Stomach smooth muscle (tissue), 2 donors: ENCODE measurements around the gene SNRPD3.
A peak's percentile ranks its signal among the peaks of the same experiment; 100 is the strongest.
"Not testable (repeated sequence)": the region's sequence is repeated elsewhere in the genome, so short reads cannot be mapped to it uniquely, and the experiment has no call there.

Experiments
- H3K27ac ChIP-seq: one replicate; pipeline ENCODE4 v1.7.0; 2013; ENCODE audit warnings: mild to moderate bottlenecking, low read length, inconsistent platforms
- H3K27me3 ChIP-seq, 2 donors: one replicate each; pipeline ENCODE4 v1.7.0; 2013; ENCODE audit warnings: low read length in 2 of 2; ENCODE audit not compliant: insufficient read depth in 2 of 2, control insufficient read depth in 1 of 2
- H3K36me3 ChIP-seq, 2 donors: one replicate each; pipeline ENCODE4 v1.7.0; 2013; ENCODE audit warnings: low read length in 2 of 2; ENCODE audit not compliant: control insufficient read depth in 2 of 2, insufficient read depth in 2 of 2
- H3K4me1 ChIP-seq: one replicate; pipeline ENCODE4 v1.7.0; 2013; ENCODE audit warnings: low read length; ENCODE audit not compliant: control insufficient read depth, insufficient read depth
- H3K4me3 ChIP-seq, 2 donors: one replicate each; pipeline ENCODE4 v1.7.0; 2013; ENCODE audit warnings: low read length in 2 of 2
- H3K9ac ChIP-seq, 2 donors: one replicate each; pipeline ENCODE4 v1.7.0; 2013; ENCODE audit warnings: low read length in 2 of 2, mild to moderate bottlenecking in 1 of 2
- H3K9me3 ChIP-seq, 2 donors: one replicate each; pipeline ENCODE4 v1.7.0; 2013; ENCODE audit warnings: low read length in 2 of 2; ENCODE audit not compliant: control insufficient read depth in 2 of 2
- donor health status: healthy.
- donor health status: Pancreatic carcinoma.

Gene SNRPD3

DNA sequence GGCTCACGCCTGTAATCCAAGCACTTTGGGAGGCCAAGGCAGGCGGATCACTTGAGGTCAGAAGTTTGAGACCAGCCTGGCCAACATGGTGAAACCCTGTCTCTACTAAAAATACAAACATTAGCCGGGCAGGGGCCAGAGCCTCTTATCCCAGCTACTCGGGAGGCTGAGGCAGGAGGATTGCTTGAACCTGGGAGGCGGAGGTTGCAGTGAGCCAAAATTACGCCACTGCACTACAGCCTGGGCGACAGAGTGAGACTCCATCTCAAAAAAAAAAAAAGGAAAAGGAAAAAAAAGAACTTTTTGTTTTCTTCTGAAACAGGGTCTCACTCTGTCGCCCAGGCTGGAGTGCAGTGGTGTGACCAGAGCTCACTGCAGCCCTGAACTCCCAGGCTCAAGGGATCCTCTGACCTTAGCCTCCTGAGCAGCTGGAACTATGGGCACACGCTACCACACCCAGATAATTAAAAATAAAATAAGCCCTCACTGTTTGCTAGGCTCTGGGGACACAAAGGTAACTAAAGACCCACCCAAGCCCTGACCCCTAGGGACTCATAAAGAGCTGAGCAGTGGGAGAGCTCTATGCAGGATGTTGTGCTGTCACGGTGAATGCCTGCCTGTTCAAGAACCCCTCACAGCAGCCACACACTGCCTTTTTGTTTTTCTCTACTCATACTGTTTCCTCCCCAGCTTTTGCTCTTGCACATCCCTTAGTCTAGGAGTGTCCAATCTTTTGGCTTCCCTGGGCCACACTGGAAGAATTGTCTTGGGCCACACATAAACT is 3.1 kb upstream of the SNRPD3 start:
- Histone ChIP-seq H3K27ac (peak overlapping the region; percentile 92), H3K4me1 (peaks cover 51% of the 10 kb centered on the region)
- not testable (repeated sequence) for H3K27me3 ChIP-seq

GRCh38 chr22:24553597-24554312 is 2.0 kb upstream of the SNRPD3 start:
- Histone ChIP-seq H3K9ac (peak overlapping the region; percentile 93 to 94), H3K36me3 (peaks cover 16% of the 10 kb centered on the region in 2 donors), H3K4me1 (peaks cover 50% of the 10 kb centered on the region), H3K27ac (peak overlapping the region; percentile 92), H3K27me3 (no peaks in the 10 kb centered on the region), H3K9me3 (no peaks in the 10 kb centered on the region), H3K4me3 (peak overlapping the region; percentile 65 to 96)

More for the DNA sequence above, 3.1 kb upstream of the SNRPD3 start:
- Histone ChIP-seq H3K4me3 (peak overlapping the region; percentile 15 to 96), H3K9ac (peak overlapping the region; percentile 29 to 94), H3K36me3 (peaks cover 14% of the 10 kb centered on the region in 2 donors)
- not testable (repeated sequence) for H3K9me3 ChIP-seq

DNA sequence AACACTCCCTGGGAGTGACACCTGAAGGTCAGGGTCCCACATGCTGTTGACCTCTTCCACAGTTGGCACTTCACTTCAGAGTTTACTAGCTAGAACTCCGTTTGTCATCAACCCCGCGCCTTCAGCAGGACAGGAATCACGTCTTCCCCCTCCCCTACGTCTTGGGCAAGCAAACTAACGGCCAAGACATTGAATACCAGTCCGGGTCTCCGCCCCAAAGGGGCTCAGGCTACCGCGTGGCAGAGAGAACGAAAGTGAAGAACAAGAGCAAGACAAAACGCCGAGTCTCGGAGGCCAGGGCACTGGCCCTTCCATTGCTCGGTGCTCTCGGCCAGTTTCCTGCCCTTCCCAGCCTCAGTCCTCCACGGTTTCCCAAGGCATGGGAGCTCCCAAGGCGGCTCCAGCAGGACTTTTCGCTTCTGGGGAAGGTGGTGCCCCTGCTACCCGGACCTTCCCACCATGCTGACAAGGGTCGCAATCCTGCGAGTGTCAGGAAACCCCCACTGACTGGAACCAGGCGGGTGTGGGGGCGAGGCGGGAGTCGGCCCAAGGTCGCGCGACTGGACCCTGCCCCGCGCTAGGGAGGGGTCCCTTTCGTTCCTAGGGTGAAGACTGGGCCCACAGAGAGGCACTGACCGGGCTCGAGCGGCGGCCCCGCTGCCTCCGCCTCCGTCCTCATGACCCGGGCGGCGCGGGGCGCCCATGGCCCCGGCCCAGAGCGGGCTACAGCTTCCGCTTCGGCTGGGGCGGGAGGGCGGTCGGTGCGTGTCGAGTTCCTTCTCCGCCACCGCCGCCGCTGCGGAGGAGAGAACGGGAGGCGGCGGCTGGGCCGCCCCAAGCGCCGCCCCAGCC is 1.3 kb upstream of the SNRPD3 start, which contains the start of gene GUCD1:
Gene GUCD1, minus strand, starts transcription at position 826 of the 852 bp plus-strand sequence. Its CDS starts 147 bp downstream, at position 679.
- Histone ChIP-seq H3K36me3 (peaks cover 15 to 23% of the 10 kb centered on the region in 2 donors), H3K27ac (peak within 1 kb of the TSS; percentile 99), H3K9ac (peak within 1 kb of the TSS; percentile 94 to 97), H3K4me3 (peak within 1 kb of the TSS; percentile 91 to 98), H3K4me1 (peaks cover 48% of the 10 kb centered on the region), H3K9me3 (no peaks in the 10 kb centered on the region), H3K27me3 (no peaks in the 10 kb centered on the region)

DNA sequence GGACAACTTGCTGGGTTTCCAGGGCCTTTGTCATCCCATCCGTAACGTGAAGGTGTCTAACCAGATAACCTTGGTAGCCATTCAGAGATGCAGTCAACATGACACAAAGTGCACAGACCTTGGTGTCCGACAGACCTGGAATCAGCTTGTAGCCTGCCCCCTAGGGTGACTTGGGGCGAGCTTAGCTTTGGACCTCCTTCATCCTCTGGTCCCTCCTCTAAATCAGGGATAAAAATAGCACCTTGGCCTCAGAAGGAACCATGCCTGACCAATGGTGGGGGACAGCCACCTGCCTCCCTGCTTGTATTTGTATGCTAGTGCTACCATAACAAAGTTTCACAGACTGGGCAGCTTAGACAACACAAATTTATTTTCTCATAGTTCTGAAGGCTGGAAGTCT is 3.7 kb downstream of the SNRPD3 start:
- Histone ChIP-seq H3K27ac (no peak overlapping the region), H3K36me3 (peaks cover 31 to 33% of the 10 kb centered on the region in 2 donors), H3K9me3 (no peaks in the 10 kb centered on the region), H3K27me3 (no peaks in the 10 kb centered on the region), H3K9ac (no peak overlapping the region), H3K4me1 (peaks cover 34% of the 10 kb centered on the region), H3K4me3 (no peak overlapping the region)

DNA sequence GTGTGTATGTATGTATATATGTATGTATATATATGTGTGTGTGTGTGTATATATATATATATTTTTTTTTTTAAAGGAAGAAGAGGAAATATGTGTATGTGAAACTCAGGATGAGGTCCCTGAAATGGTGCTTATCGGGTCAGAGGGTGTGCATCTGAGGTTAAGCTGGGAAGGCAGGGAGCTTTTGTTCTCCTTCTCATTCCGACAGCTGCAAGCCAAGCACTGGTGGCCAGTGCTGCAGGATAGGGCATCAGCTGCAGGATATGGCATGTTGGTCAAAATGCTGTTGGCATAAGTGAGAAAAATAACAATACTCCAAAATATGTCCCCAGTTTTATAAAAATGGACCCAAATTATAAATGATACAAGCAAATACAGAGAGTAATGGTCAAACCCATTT is 7.4 kb downstream of the SNRPD3 start:
- H3K36me3 ChIP-seq: peaks cover 28 to 33% of the 10 kb centered on the region in 2 donors
- H3K27ac ChIP-seq: no peak overlapping the region
- H3K4me1 ChIP-seq: peaks cover 19% of the 10 kb centered on the region
- no peak overlapping the region for H3K4me3 ChIP-seq
- no peaks in the 10 kb centered on the region for H3K9me3 ChIP-seq
- no peak overlapping the region for H3K9ac ChIP-seq
- no peaks in the 10 kb centered on the region for H3K27me3 ChIP-seq

GRCh38 chr22:24564376-24565058 is 8.7 kb downstream of the SNRPD3 start:
- Histone ChIP-seq H3K9me3 (no peaks in the 10 kb centered on the region), H3K4me3 (no peak overlapping the region), H3K9ac (peak overlapping the region in 1 of 2 donors; percentile 51), H3K4me1 (peaks cover 19% of the 10 kb centered on the region), H3K27ac (no peak overlapping the region), H3K27me3 (no peaks in the 10 kb centered on the region), H3K36me3 (peaks cover 28% of the 10 kb centered on the region in 2 donors)

GRCh38 chr22:24565077-24565476 is 9.3 kb downstream of the SNRPD3 start:
- Histone ChIP-seq H3K27me3 (no peaks in the 10 kb centered on the region), H3K36me3 (peaks cover 33 to 34% of the 10 kb centered on the region in 2 donors), H3K4me3 (no peak overlapping the region), H3K9me3 (no peaks in the 10 kb centered on the region), H3K4me1 (peaks cover 19% of the 10 kb centered on the region), H3K27ac (no peak overlapping the region), H3K9ac (no peak overlapping the region)

DNA sequence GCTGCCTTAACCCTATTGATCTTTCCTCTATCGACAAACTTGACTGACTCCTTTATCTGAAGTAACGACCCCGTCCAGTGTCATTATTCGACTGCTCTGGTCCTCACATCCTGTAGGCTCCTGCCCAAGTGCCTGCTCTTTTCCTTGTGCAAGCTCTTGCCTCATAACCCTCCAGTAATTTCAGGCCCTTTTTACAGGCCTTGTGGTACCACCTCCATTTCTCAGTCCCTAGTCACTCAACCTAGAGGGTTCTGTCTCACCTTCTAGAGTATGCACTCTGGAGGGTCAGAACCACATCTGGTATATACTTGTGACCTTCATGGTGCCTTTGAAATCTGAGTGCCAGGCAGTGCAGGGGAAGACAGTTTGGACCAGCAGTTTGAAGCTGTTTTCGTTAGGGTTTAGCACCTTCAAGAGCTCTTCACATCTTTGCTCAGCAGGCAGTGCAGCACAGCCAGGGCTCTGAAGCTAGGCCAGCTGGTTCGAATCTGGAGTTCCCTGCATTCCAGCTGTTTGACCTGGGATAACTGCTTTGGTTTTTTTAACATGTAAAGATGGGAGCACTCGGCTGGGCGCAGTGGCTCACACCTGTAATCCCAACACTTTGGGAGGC is 11.2 kb downstream of the SNRPD3 start:
- no peaks in the 10 kb centered on the region for H3K9me3 ChIP-seq
- no peak overlapping the region for H3K27ac ChIP-seq
- peaks cover 30 to 34% of the 10 kb centered on the region in 2 donors for H3K36me3 ChIP-seq
- no peak overlapping the region for H3K4me3 ChIP-seq
- peaks cover 19% of the 10 kb centered on the region for H3K4me1 ChIP-seq
- no peaks in the 10 kb centered on the region for H3K27me3 ChIP-seq
- H3K9ac ChIP-seq: no peak overlapping the region

DNA sequence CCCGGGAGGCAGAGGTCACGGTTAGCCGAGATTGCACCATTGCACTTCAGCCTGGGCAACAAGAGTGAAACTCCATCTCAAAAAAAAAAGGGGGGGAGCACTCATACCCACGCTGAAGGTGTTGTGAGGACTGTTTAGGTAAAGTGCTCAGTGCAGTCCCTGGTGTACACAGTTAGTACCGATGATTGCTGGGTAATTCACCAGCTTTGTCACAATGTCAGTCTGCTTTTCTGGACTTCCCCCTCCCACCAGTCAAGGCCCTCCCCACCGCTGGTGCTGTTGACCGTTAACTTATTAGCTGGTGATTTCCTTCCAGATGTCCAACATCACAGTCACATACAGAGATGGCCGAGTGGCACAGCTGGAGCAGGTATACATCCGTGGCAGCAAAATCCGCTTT is 11.9 kb downstream of the SNRPD3 start:
- no peaks in the 10 kb centered on the region for H3K9me3 ChIP-seq
- H3K4me1 ChIP-seq: peaks cover 16% of the 10 kb centered on the region
- no peak overlapping the region for H3K4me3 ChIP-seq
- H3K9ac ChIP-seq: no peak overlapping the region
- H3K27me3 ChIP-seq: no peaks in the 10 kb centered on the region
- H3K36me3 ChIP-seq: peaks cover 35 to 39% of the 10 kb centered on the region in 2 donors
- H3K27ac ChIP-seq: no peak overlapping the region
